Parathyroid adenoma (tissue), 2 donors: ENCODE results near the gene GHDC.
"Not testable (repeated sequence)": the region's sequence is repeated elsewhere in the genome, so short reads cannot be mapped to it uniquely, and the experiment has no call there.

Experiments used
- H2AFZ ChIP-seq: fragments of 300-600 bp; sonication (generic); one replicate; pipeline ENCODE4 v1.7.0; 2017; ENCODE audit warnings: antibody characterized with exemption, mild to moderate bottlenecking
- H3K27ac ChIP-seq: fragments of 300-600 bp; sonication (generic); one replicate; pipeline ENCODE4 v1.7.0; 2017
- H3K27me3 ChIP-seq: fragments of 300-600 bp; sonication (generic); one replicate; pipeline ENCODE4 v1.7.0; 2017; ENCODE audit warnings: low read length; ENCODE audit not compliant: control insufficient read depth, insufficient read depth
- H3K36me3 ChIP-seq: fragments of 300-600 bp; sonication (generic); one replicate; pipeline ENCODE4 v1.7.0; 2017; ENCODE audit warnings: low read length; ENCODE audit not compliant: control insufficient read depth, insufficient read depth
- H3K4me1 ChIP-seq: fragments of 300-600 bp; sonication (generic); one replicate; pipeline ENCODE4 v1.7.0; 2017; ENCODE audit warnings: control low read depth
- H3K4me2 ChIP-seq: fragments of 300-600 bp; sonication (generic); one replicate; pipeline ENCODE4 v1.7.0; 2017; ENCODE audit warnings: low read length
- H3K4me3 ChIP-seq: fragments of 300-600 bp; sonication (generic); one replicate; pipeline ENCODE4 v1.7.0; 2017; ENCODE audit warnings: low read depth, low read length
- H3K79me2 ChIP-seq: fragments of 300-600 bp; sonication (generic); one replicate; pipeline ENCODE4 v1.7.0; 2017; ENCODE audit warnings: control low read depth
- H3K9ac ChIP-seq: fragments of 300-600 bp; sonication (generic); one replicate; pipeline ENCODE4 v1.7.0; 2017; ENCODE audit warnings: mild to moderate bottlenecking
- H3K9me3 ChIP-seq: fragments of 300-600 bp; sonication (generic); one replicate; pipeline ENCODE4 v1.7.0; 2017; ENCODE audit warnings: low read length; ENCODE audit not compliant: control insufficient read depth
- CTCF ChIP-seq: fragments of 300-600 bp; sonication (generic); IDR thresholded peaks from one replicate; pipeline ENCODE4 v1.7.0; 2017; ENCODE audit warnings: antibody characterized with exemption, mild to moderate bottlenecking
- donor health status: primary hyperparathyroidism.

Gene GHDC

GRCh38 chr17:42193969-42194899, at the start of gene GHDC:
GHDC (minus strand) TSS chr17:42194494; CDS start chr17:42193581, 913 bp downstream.
- Histone ChIP-seq H3K9me3 (no peaks in the 10 kb centered on the region), H3K79me2 (no peaks in the 10 kb centered on the region), H3K36me3 (no peaks in the 10 kb centered on the region), H2AFZ (peak within 1 kb of the TSS; percentile 91), H3K27me3 (no peaks in the 10 kb centered on the region), H3K27ac (peak within 1 kb of the TSS; percentile 53), H3K9ac (peak within 1 kb of the TSS; percentile 20), H3K4me1 (peaks cover 8% of the 10 kb centered on the region), H3K4me3 (peak within 1 kb of the TSS; percentile 75), H3K4me2 (peak within 1 kb of the TSS; percentile 71)
- no peak for TF ChIP-seq CTCF

GRCh38 chr17:42243493-42243982, 49.2 kb upstream of the GHDC start:
- H3K4me1 ChIP-seq: peaks cover 8% of the 10 kb centered on the region
- TF ChIP-seq CTCF: no peak
- no peak overlapping the region for H3K4me2 ChIP-seq
- no peaks in the 10 kb centered on the region for H3K27me3 ChIP-seq
- peaks cover 41% of the 10 kb centered on the region for H3K79me2 ChIP-seq
- no peaks in the 10 kb centered on the region for H3K9me3 ChIP-seq
- H3K27ac ChIP-seq: no peak overlapping the region
- no peak overlapping the region for H3K9ac ChIP-seq
- H3K4me3 ChIP-seq: no peak overlapping the region
- H3K36me3 ChIP-seq: no peaks in the 10 kb centered on the region
- no peak overlapping the region for H2AFZ ChIP-seq

- H3K9ac ChIP-seq: no peak overlapping the region
- no peak overlapping the region for H3K4me2 ChIP-seq
- H3K27me3 ChIP-seq: no peaks in the 10 kb centered on the region
- H3K36me3 ChIP-seq: no peaks in the 10 kb centered on the region
- no peaks in the 10 kb centered on the region for H3K9me3 ChIP-seq
- no peak overlapping the region for H2AFZ ChIP-seq
- peaks cover 54% of the 10 kb centered on the region for H3K79me2 ChIP-seq
- TF ChIP-seq CTCF: no peak
- H3K4me3 ChIP-seq: no peak overlapping the region
- H3K27ac ChIP-seq: no peak overlapping the region
- H3K4me1 ChIP-seq: no peaks in the 10 kb centered on the region
These were observed 47.6 kb upstream of the GHDC start for GRCh38 chr17:42241871-42242270.

GRCh38 chr17:42240863-42241262, 46.6 kb upstream of the GHDC start:
- peaks cover 57% of the 10 kb centered on the region for H3K79me2 ChIP-seq
- H3K27me3 ChIP-seq, H3K27ac ChIP-seq, H2AFZ ChIP-seq, H3K9me3 ChIP-seq, H3K4me3 ChIP-seq, H3K4me2 ChIP-seq, H3K9ac ChIP-seq, H3K36me3 ChIP-seq, H3K4me1 ChIP-seq: not testable (repeated sequence)

- Histone ChIP-seq H3K27me3 (no peaks in the 10 kb centered on the region), H3K9me3 (no peaks in the 10 kb centered on the region), H3K36me3 (no peaks in the 10 kb centered on the region), H3K4me1 (no peaks in the 10 kb centered on the region), H3K79me2 (peaks cover 54% of the 10 kb centered on the region), H3K4me2 (no peak overlapping the region), H3K27ac (no peak overlapping the region), H3K9ac (no peak overlapping the region), H3K4me3 (no peak overlapping the region), H2AFZ (no peak overlapping the region)
- TF ChIP-seq CTCF: no peak
These were observed 45.9 kb upstream of the GHDC start for GRCh38 chr17:42240201-42240600.

- H3K4me1 ChIP-seq, H3K36me3 ChIP-seq, H3K27ac ChIP-seq, H2AFZ ChIP-seq, H3K9me3 ChIP-seq, H3K27me3 ChIP-seq, H3K4me3 ChIP-seq, H3K9ac ChIP-seq, H3K4me2 ChIP-seq: not testable (repeated sequence)
- peaks cover 54% of the 10 kb centered on the region for H3K79me2 ChIP-seq
These were observed 45.3 kb upstream of the GHDC start for GRCh38 chr17:42239576-42239975.
